HFFc6 (cell line): ENCODE results near the gene PLN. TPM values are rescaled to one million over a fixed set of nuclear protein-coding genes. Genes with fewer than 3 reads are reported as not detected.

ENCODE experiments used
- DNase-seq: peaks from one replicate; pipeline ENCODE4 v3.0.0-alpha.2; 2018
- H3K27ac Mint-ChIP-seq: 2 replicates; pipeline ENCODE4 v1.8.0; 2020; ENCODE audit warnings: mild to moderate bottlenecking, mixed read lengths
- H3K27me3 Mint-ChIP-seq: 2 replicates; pipeline ENCODE4 v1.8.0; 2021; ENCODE audit warnings: mild to moderate bottlenecking, moderate library complexity, mixed read lengths; ENCODE audit not compliant: insufficient read depth
- H3K36me3 Mint-ChIP-seq: 2 replicates; pipeline ENCODE4 v1.8.0; 2021; ENCODE audit warnings: low read depth, mixed read lengths
- H3K4me1 Mint-ChIP-seq: 2 replicates; pipeline ENCODE4 v1.8.0; 2020; ENCODE audit warnings: low read depth, mixed read lengths
- H3K4me3 Mint-ChIP-seq: 2 replicates; pipeline ENCODE4 v1.8.0; 2020; ENCODE audit warnings: mild to moderate bottlenecking, moderate library complexity, mixed read lengths
- H3K9me3 Mint-ChIP-seq: 2 replicates; pipeline ENCODE4 v1.8.0; 2020; ENCODE audit warnings: mild to moderate bottlenecking, mixed read lengths
- CTCF ChIP-seq: fragments of 200-600 bp; sonication (generic); IDR thresholded peaks from 2 replicates; pipeline ENCODE4 v1.5.0; 2021; ENCODE audit warnings: antibody characterized with exemption, mild to moderate bottlenecking
- total RNA-seq, 6 experiments: library from RNA; stranded (reverse); fragmentation: NEBNext Ultra II Directional; extraction: Animal tissue kit (Norgen Biotek cat#: 25700); gene quantifications; 2 replicates in 1 of 6; 3 replicates in 5 of 6; pipeline ENCODE4 v1.2.3, GENCODE V29; 2021

The PLN gene
- total RNA-seq, 6 experiments from 2014 or later = not detected

- no peak overlapping the region for H3K4me3 Mint-ChIP-seq
- no peak overlapping the region for H3K27ac Mint-ChIP-seq
- DNase-seq = no peak
- TF ChIP-seq CTCF = no peak
- peaks cover 35% of the 10 kb centered on the region for H3K4me1 Mint-ChIP-seq
- no peaks in the 10 kb centered on the region for H3K36me3 Mint-ChIP-seq
- H3K9me3 Mint-ChIP-seq = no peaks in the 10 kb centered on the region
- H3K27me3 Mint-ChIP-seq = no peaks in the 10 kb centered on the region; the same call in 1 of the 2 replicates
These were observed 38.8 kb downstream of the PLN start for GRCh38 chr6:118586746-118587485.

GRCh38 chr6:118588626-118589025 lies 40.5 kb downstream of the PLN start:
- Mint-ChIP-seq H3K27ac (no peak overlapping the region), H3K36me3 (no peaks in the 10 kb centered on the region), H3K27me3 (no peaks in the 10 kb centered on the region; the same call in 1 of the 2 replicates), H3K4me3 (peak overlapping the region; percentile 70; the same call in 1 of the 2 replicates), H3K9me3 (no peaks in the 10 kb centered on the region), H3K4me1 (peaks cover 26% of the 10 kb centered on the region)
- DNase-seq = peak; percentile 13
- TF ChIP-seq CTCF = no peak

- Mint-ChIP-seq H3K27me3 (no peaks in the 10 kb centered on the region; the same call in 1 of the 2 replicates), H3K4me3 (peak overlapping the region; percentile 70), H3K27ac (peak overlapping the region; percentile 63), H3K9me3 (no peaks in the 10 kb centered on the region), H3K4me1 (peaks cover 26% of the 10 kb centered on the region), H3K36me3 (no peaks in the 10 kb centered on the region)
- no peak for TF ChIP-seq CTCF
- no peak for DNase-seq
These were observed 41.1 kb downstream of the PLN start for GRCh38 chr6:118589186-118589585.

- Mint-ChIP-seq H3K27me3 (no peaks in the 10 kb centered on the region; the same call in 1 of the 2 replicates), H3K36me3 (no peaks in the 10 kb centered on the region), H3K27ac (peak overlapping the region; percentile 63), H3K4me3 (peak overlapping the region; percentile 70), H3K4me1 (peaks cover 26% of the 10 kb centered on the region), H3K9me3 (no peaks in the 10 kb centered on the region)
- TF ChIP-seq CTCF = no peak
- DNase-seq = no peak
These were observed 41.7 kb downstream of the PLN start for GRCh38 chr6:118589649-118590365.

GRCh38 chr6:118591897-118592296 lies 43.8 kb downstream of the PLN start:
- Mint-ChIP-seq H3K4me1 (peaks cover 29% of the 10 kb centered on the region), H3K36me3 (0 out of 2 replicates have a peak, but pooled peaks cover 1% of the 10 kb centered on the region), H3K4me3 (no peak overlapping the region), H3K27ac (no peak overlapping the region), H3K9me3 (no peaks in the 10 kb centered on the region), H3K27me3 (no peaks in the 10 kb centered on the region; the same call in 1 of the 2 replicates)
- no peak for TF ChIP-seq CTCF
- DNase-seq = no peak
